GM12875 (cell line): ENCODE data around the gene MAPKAP1.

ENCODE experiments used
- H3K4me3 ChIP-seq: one replicate; pipeline ENCODE4 v1.5.1; 2011; ENCODE audit warnings: low read depth, low read length, control low read depth
- CTCF ChIP-seq: IDR thresholded peaks from 2 replicates; pipeline ENCODE4 v1.5.1; 2011; ENCODE audit warnings: low read depth, mild to moderate bottlenecking, control low read depth, inconsistent platforms, low read length, moderate library complexity, borderline replicate concordance; ENCODE audit not compliant: insufficient read depth

MAPKAP1 gene

GRCh38 chr9:125415583-125416460 is 291.2 kb downstream of the MAPKAP1 start:
- no peak for TF ChIP-seq CTCF
- no peak overlapping the region for H3K4me3 ChIP-seq

GRCh38 chr9:125413579-125413978 is 293.4 kb downstream of the MAPKAP1 start:
- no peak for TF ChIP-seq CTCF
- no peak overlapping the region for H3K4me3 ChIP-seq

- no peak for TF ChIP-seq CTCF
- no peak overlapping the region for H3K4me3 ChIP-seq
These were observed 294.8 kb downstream of the MAPKAP1 start for GRCh38 chr9:125412166-125412565.

- H3K4me3 ChIP-seq = no peak overlapping the region
These were observed 295.7 kb downstream of the MAPKAP1 start for GRCh38 chr9:125411171-125411756.

GRCh38 chr9:125410522-125410894 is 296.5 kb downstream of the MAPKAP1 start:
- no peak for TF ChIP-seq CTCF
- no peak overlapping the region for H3K4me3 ChIP-seq

More at GRCh38 chr9:125411171-125411756, 295.7 kb downstream of the MAPKAP1 start:
- TF ChIP-seq CTCF = no peak

GRCh38 chr9:125409637-125410521 is 297.1 kb downstream of the MAPKAP1 start:
- H3K4me3 ChIP-seq = no peak overlapping the region
- no peak for TF ChIP-seq CTCF
